ENCODE data around the gene CDC16. TPM values are rescaled to one million over a fixed set of nuclear protein-coding genes. Genes with fewer than 3 reads are reported as not detected.
A peak's percentile ranks its signal among the peaks of the same experiment; 100 is the strongest.

Gene CDC16
- total and polyA plus RNA-seq, 2 of the 13 experiments (the other 11 are each of a cell fraction or from before 2014, with no cell fraction given) = 24.2 to 60.9 TPM

GRCh38 chr13:114314074-114314912 lies 79.6 kb downstream of the CDC16 start, which contains the start of gene CHAMP1 (continued):
- TF ChIP-seq ZNF503 (CRISPR knock-in tag; IDR thresholded peaks at IDR 0.05) = peak; percentile 70; the same call in 1 of the 2 replicates
- TF ChIP-seq ZFYVE20 (CRISPR knock-in tag; IDR thresholded peaks at IDR 0.05; ENCODE audit: borderline replicate concordance, low read depth) = peak; percentile 87
- TF ChIP-seq PTBP1 (IDR thresholded peaks at IDR 0.05; ENCODE audit: low read depth, low read length, poor library complexity, severe bottlenecking) = no peak
- TF ChIP-seq GMEB2 (CRISPR knock-in tag; IDR thresholded peaks at IDR 0.05; ENCODE audit: low read depth) = peak; percentile 85
- TF ChIP-seq PRDM4 (CRISPR knock-in tag; IDR thresholded peaks at IDR 0.05; ENCODE audit: borderline replicate concordance) = no peak
- TF ChIP-seq ZUFSP (CRISPR knock-in tag; IDR thresholded peaks at IDR 0.05; ENCODE audit: borderline replicate concordance) = no peak
- peak; percentile 87; the same call in 1 of the 2 replicates for TF ChIP-seq ZNF761 (CRISPR knock-in tag; conservative IDR thresholded peaks at IDR 0.05)
- no peak; the same call in 1 of the 2 replicates for TF ChIP-seq NCOR1 (IDR thresholded peaks at IDR 0.05; ENCODE audit: borderline replicate concordance, low read length)
- TF ChIP-seq ZNF574 (CRISPR knock-in tag; IDR thresholded peaks at IDR 0.05) = peak; percentile 84
- TF ChIP-seq XBP1 (CRISPR knock-in tag; IDR thresholded peaks at IDR 0.05) = no peak
- peak; percentile 41 for TF ChIP-seq ZFP91 (CRISPR knock-in tag; IDR thresholded peaks at IDR 0.05; ENCODE audit: borderline replicate concordance)
- peak; percentile 79 for TF ChIP-seq ZGPAT (CRISPR knock-in tag; IDR thresholded peaks at IDR 0.05)
